ENCODE results near the gene MSRB3. TPM values are rescaled to one million over a fixed set of nuclear protein-coding genes. Genes with fewer than 3 reads are reported as not detected.

Gene MSRB3
- total and polyA plus RNA-seq, 2 of the 4 experiments (the other 2 are of a cell fraction) = 31.7 to 35.7 TPM

- no peak overlapping the region for H3K9ac ChIP-seq (ENCODE audit: low read depth, low read length)
- no peak overlapping the region for H3K56ac ChIP-seq (ENCODE audit: extremely low read depth, insufficient read depth, low read length)
- no peak overlapping the region for H4K5ac ChIP-seq (ENCODE audit: low read depth, low read length)
- H2AK5ac ChIP-seq (ENCODE audit: low read depth, low read length) = no peak overlapping the region
- H3K4ac ChIP-seq (ENCODE audit: low read depth, low read length) = no peak overlapping the region
- no peak overlapping the region for H3K27ac ChIP-seq (ENCODE audit: insufficient read depth, low read length)
- ChIA-PET POLR2A (ENCODE audit: unreplicated experiment) (no interaction called here), CTCF (no interaction called here)
- ATAC-seq (ENCODE audit: low read depth) = no peak; the same call in 1 of the 2 replicates
- H3K79me1 ChIP-seq (ENCODE audit: low read depth in 1 of 2, low read length in 2 of 2) = peaks cover 13 to 18% of the 10 kb centered on the region in 2 experiments
- H3K4me1 ChIP-seq (ENCODE audit: control insufficient read depth, insufficient read depth, low read length) = no peaks in the 10 kb centered on the region
- H2BK5ac ChIP-seq (ENCODE audit: low read depth, low read length, poor library complexity, severe bottlenecking) = no peak overlapping the region
- H2AK9ac ChIP-seq (replicated peaks; ENCODE audit: low read depth, low read length, poor library complexity) = no peak overlapping the region
- no peak overlapping the region for H3K4me3 ChIP-seq (ENCODE audit: insufficient read depth, low read depth, low read length)
- no CpG with 5 or more reads among the region's 1 CpG for WGBS, 2 experiments (ENCODE audit: extremely low coverage in 2 of 2, insufficient read length in 1 of 2)
- H2BK15ac ChIP-seq (ENCODE audit: low read depth, low read length) = no peak overlapping the region
- H3K36me3 ChIP-seq (ENCODE audit: control insufficient read depth, insufficient read depth, low read length) = no peaks in the 10 kb centered on the region
- intact Hi-C loops (cut with micrococcal nuclease) (no loop called here), dilution Hi-C loops (cut with HindIII; ENCODE audit: low sequenced_read_pairs, unreplicated experiment) (no loop called here), in situ Hi-C loops (cut with MboI; ENCODE audit: low sequenced_read_pairs) (loop anchor here (25.0 kb wide), 1 partner anchor 342 kb away; no protein-coding TSS in a partner anchor)
- H4K8ac ChIP-seq (ENCODE audit: low read depth in 2 of 2, low read length in 2 of 2) = no peak overlapping the region
- peak; percentile 81 for DNase-seq
- H2BK120ac ChIP-seq (ENCODE audit: low read depth, low read length) = no peak overlapping the region
- H4K91ac ChIP-seq (ENCODE audit: insufficient read depth, low read depth, low read length) = no peak overlapping the region
- no TSS peak for BruUV-seq (replicated peaks)
- no peak overlapping the region for H2AFZ ChIP-seq (replicated peaks; ENCODE audit: low read length, poor library complexity)
- no peak overlapping the region for H3K23ac ChIP-seq (ENCODE audit: low read depth, low read length)
- no peaks in the 10 kb centered on the region for H4K20me1 ChIP-seq (ENCODE audit: insufficient read depth, low read length)
- H3K27me3 ChIP-seq (ENCODE audit: control insufficient read depth, insufficient read depth, low read length) = no peaks in the 10 kb centered on the region
- no peak overlapping the region for H3K14ac ChIP-seq (replicated peaks; ENCODE audit: low read depth, low read length)
- H3K4me2 ChIP-seq (ENCODE audit: low read depth, low read length) = no peak overlapping the region
- TF ChIP-seq BHLHE40 (IDR thresholded peaks at IDR 0.05; ENCODE audit: low read depth, low read length) (no peak), POLR2A (IDR thresholded peaks at IDR 0.05; ENCODE audit: low read depth, low read length) (no peak), RCOR1 (IDR thresholded peaks at IDR 0.05; ENCODE audit: insufficient replicate concordance, low read length) (no peak), CHD1 (IDR thresholded peaks at IDR 0.05; ENCODE audit: low read depth, low read length) (no peak), NFE2L2 (IDR thresholded peaks at IDR 0.05; ENCODE audit: low read depth, low read length) (no peak), RAD21 (IDR thresholded peaks at IDR 0.05; ENCODE audit: low read length) (no peak)
- no peak overlapping the region for H2BK20ac ChIP-seq (ENCODE audit: low read depth, low read length)
- H3K18ac ChIP-seq (ENCODE audit: low read depth, low read length) = no peak overlapping the region
- H3K9me3 ChIP-seq (ENCODE audit: control insufficient read depth, insufficient read depth, low read length) = peaks cover 2% of the 10 kb centered on the region; the same call in 1 of the 2 replicates
- H3K9me1 ChIP-seq (ENCODE audit: insufficient read depth, low read length) = no peaks in the 10 kb centered on the region
Measured at GRCh38 chr12:65229441-65229840, 49.0 kb upstream of the MSRB3 start.

All from IMR-90 (cell line).